ENCODE results near the gene ZNF749.

ZNF749 gene

GRCh38 chr19:57435062-57435978 lies at the start of gene ZNF749:
ZNF749 (plus strand) TSS chr19:57435325; CDS start chr19:57435579, 254 bp downstream.
- peak; percentile 98 to 99 for DNase-seq

GRCh38 chr19:57389194-57389729 lies 45.9 kb upstream of the ZNF749 start:
- DNase-seq: no peak

GRCh38 chr19:57389730-57390598 lies 45.2 kb upstream of the ZNF749 start, which contains the start of gene ZNF548:
ZNF548 (plus strand) TSS chr19:57389854; CDS start chr19:57390100, 246 bp downstream.
- DNase-seq: peak; percentile 94 to 95

GRCh38 chr19:57395710-57396109 lies 39.4 kb upstream of the ZNF749 start:
- no peak for DNase-seq

- DNase-seq: no peak
These were observed 36.3 kb upstream of the ZNF749 start for GRCh38 chr19:57398868-57399267.

GRCh38 chr19:57403737-57404563 lies 31.2 kb upstream of the ZNF749 start:
- no peak for DNase-seq

- DNase-seq: peak; percentile 67 to 74
These were observed 28.5 kb upstream of the ZNF749 start for GRCh38 chr19:57406516-57407123.

GRCh38 chr19:57410877-57411671 lies 24.1 kb upstream of the ZNF749 start, which contains the start of gene ZNF17:
ZNF17 (plus strand) TSS chr19:57411161; CDS start chr19:57413616, 2,455 bp downstream.
- DNase-seq: peak; percentile 92 to 93

GRCh38 chr19:57419439-57419838 lies 15.7 kb upstream of the ZNF749 start:
- DNase-seq: no peak

GRCh38 chr19:57421037-57421436 lies 14.1 kb upstream of the ZNF749 start:
- DNase-seq: no peak

GRCh38 chr19:57434386-57435061 lies 601 bp upstream of the ZNF749 start:
- DNase-seq: no peak

GRCh38 chr19:57436417-57436816 lies 1.3 kb downstream of the ZNF749 start:
- DNase-seq: no peak

GRCh38 chr19:57437931-57438330 lies 2.8 kb downstream of the ZNF749 start:
- no peak for DNase-seq

- DNase-seq: no peak
These were observed 3.8 kb downstream of the ZNF749 start for GRCh38 chr19:57438925-57439324.

GRCh38 chr19:57441979-57442752 lies 7.0 kb downstream of the ZNF749 start:
- no peak for DNase-seq

- no peak for DNase-seq
These were observed 8.1 kb downstream of the ZNF749 start for GRCh38 chr19:57443121-57443696.

- DNase-seq: no peak
These were observed 17.2 kb downstream of the ZNF749 start for GRCh38 chr19:57452307-57452706.

- no peak for DNase-seq
These were observed 30.7 kb downstream of the ZNF749 start for GRCh38 chr19:57465680-57466381.

All from activated CD4-positive, alpha-beta T cell treated with anti-CD3 and anti-CD28 coated beads for 4 hours (primary cell).